Natural killer cell (primary cell): Measurements from ENCODE around the gene SPRN. TPM values are rescaled to one million over a fixed set of nuclear protein-coding genes. Genes with fewer than 3 reads are reported as not detected.

Experiments used
- ATAC-seq, 3 donors: fragments of 150-1000 bp in 2 of 3; fragments of 200-7000 bp in 1 of 3; cut with Tn5 transposase; 1 replicate in 1 of 3; 2 replicates in 2 of 3; pipeline ENCODE4 v1.10.0; 2021; ENCODE audit warnings: mild to moderate bottlenecking in 2 of 3, moderate library complexity in 2 of 3
- DNase-seq, 2 donors: peaks; one replicate each; pipeline versions ENCODE4 v3.0.0 to v3.0.0-alpha.2; 2013 to 2021; ENCODE audit warnings: mixed read lengths in 1 of 2
- H3K27ac ChIP-seq: one replicate; pipeline ENCODE4 v1.5.1; 2013; ENCODE audit warnings: mild to moderate bottlenecking, low read length
- H3K27me3 ChIP-seq: one replicate; pipeline ENCODE4 v1.6.1; 2013; ENCODE audit warnings: low read length; ENCODE audit not compliant: control insufficient read depth, insufficient read depth
- H3K36me3 ChIP-seq: one replicate; pipeline ENCODE4 v1.6.1; 2013; ENCODE audit warnings: low read length; ENCODE audit not compliant: control insufficient read depth, insufficient read depth
- H3K4me1 ChIP-seq: one replicate; pipeline ENCODE4 v1.6.1; 2013; ENCODE audit warnings: low read length; ENCODE audit not compliant: control insufficient read depth, insufficient read depth
- H3K4me3 ChIP-seq: one replicate; pipeline ENCODE4 v1.5.1; 2013; ENCODE audit warnings: low read length
- H3K9me3 ChIP-seq: one replicate; pipeline ENCODE4 v1.6.1; 2013; ENCODE audit warnings: low read length; ENCODE audit not compliant: control insufficient read depth, insufficient read depth
- H3K27ac Mint-ChIP-seq, 2 donors: one replicate each; pipeline ENCODE4 v1.8.0; 2022; ENCODE audit warnings: mild to moderate bottlenecking in 2 of 2, mixed read lengths in 2 of 2, moderate library complexity in 1 of 2
- H3K27me3 Mint-ChIP-seq, 2 donors: one replicate each; pipeline ENCODE4 v1.8.0; 2022; ENCODE audit warnings: low read depth in 2 of 2, mixed read lengths in 2 of 2
- H3K36me3 Mint-ChIP-seq: one replicate; pipeline ENCODE4 v1.8.0; 2022; ENCODE audit warnings: mixed read lengths
- H3K4me1 Mint-ChIP-seq, 2 donors: one replicate each; pipeline ENCODE4 v1.8.0; 2022; ENCODE audit warnings: mixed read lengths in 2 of 2
- H3K4me3 Mint-ChIP-seq: one replicate; pipeline ENCODE4 v1.8.0; 2022; ENCODE audit warnings: mild to moderate bottlenecking, moderate library complexity, mixed read lengths
- H3K9me3 Mint-ChIP-seq, 2 donors: one replicate each; pipeline ENCODE4 v1.8.0; 2022; ENCODE audit warnings: mixed read lengths in 2 of 2
- CTCF ChIP-seq: fragments of 200-600 bp; IDR thresholded peaks from one replicate; pipeline ENCODE4 v1.8.0; 2022; ENCODE audit warnings: antibody characterized with exemption
- WGBS: methylation state at CpG from one replicate; pipeline ENCODE4 v1.1.7; 2013; ENCODE audit warnings: missing lambda C conversion rate; ENCODE audit not compliant: insufficient coverage; 5-methylcytosine and 5-hydroxymethylcytosine counted together
- intact Hi-C: fragments of 100-400 bp; cut with micrococcal nuclease; formaldehyde crosslinking; loops from one replicate; pipeline ENCODE4 v1.14.2; 2022
- total RNA-seq, 4 donors: library from RNA; stranded (reverse); fragments of 120-200 nt in 1 of 4; gene quantifications; one replicate each; pipeline versions ENCODE4 v1.2.3 to v1.2.4, GENCODE V29; 2013 to 2022

The SPRN gene
- total RNA-seq, 3 donors from 2014 or later (not counting 1 experiment from before 2014, with no cell fraction given), result not detected

GRCh38 chr10:133422807-133423771, 1.3 kb downstream of the SPRN start:
- intact Hi-C loops, result no loop called here
- peak overlapping the region; percentile 62 for H3K4me3 Mint-ChIP-seq
- H3K4me3 ChIP-seq, result no peak overlapping the region
- H3K4me1 ChIP-seq, result peaks cover 3% of the 10 kb centered on the region
- TF ChIP-seq CTCF, result no peak
- no peaks in the 10 kb centered on the region for H3K27me3 Mint-ChIP-seq
- H3K9me3 Mint-ChIP-seq, result no peaks in the 10 kb centered on the region
- 19% methylated on average over 87 of the region's 88 CpGs for WGBS
- DNase-seq, result no peak
- H3K9me3 ChIP-seq, result no peaks in the 10 kb centered on the region
- H3K36me3 Mint-ChIP-seq, result no peaks in the 10 kb centered on the region
- peak; percentile 28 to 59 (median 46) for ATAC-seq
- H3K27ac Mint-ChIP-seq, result no peak overlapping the region
- H3K27me3 ChIP-seq, result no peaks in the 10 kb centered on the region
- H3K4me1 Mint-ChIP-seq, result peaks cover 0 to 16% of the 10 kb centered on the region in 2 donors
- no peak overlapping the region for H3K27ac ChIP-seq
- H3K36me3 ChIP-seq, result peaks cover 3% of the 10 kb centered on the region

- no peak overlapping the region for H3K4me3 ChIP-seq
- Mint-ChIP-seq H3K9me3 (no peaks in the 10 kb centered on the region), H3K27me3 (no peaks in the 10 kb centered on the region), H3K36me3 (no peaks in the 10 kb centered on the region), H3K4me1 (peaks cover 0 to 16% of the 10 kb centered on the region in 2 donors), H3K27ac (no peak overlapping the region), H3K4me3 (peak overlapping the region; percentile 21)
- no peak for TF ChIP-seq CTCF
- peaks cover 3% of the 10 kb centered on the region for H3K36me3 ChIP-seq
- DNase-seq (no peak), ATAC-seq (no peak)
- no peak overlapping the region for H3K27ac ChIP-seq
- H3K4me1 ChIP-seq, result peaks cover 3% of the 10 kb centered on the region
- no peaks in the 10 kb centered on the region for H3K27me3 ChIP-seq
- intact Hi-C loops, result no loop called here
- WGBS, result 93% methylated on average over 16 of the region's 16 CpGs
- H3K9me3 ChIP-seq, result no peaks in the 10 kb centered on the region
Measured at GRCh38 chr10:133422223-133422806, 2.1 kb downstream of the SPRN start.

GRCh38 chr10:133421336-133422222, 2.8 kb downstream of the SPRN start:
- TF ChIP-seq CTCF, result no peak
- no peak overlapping the region for H3K27ac ChIP-seq
- Mint-ChIP-seq H3K9me3 (no peaks in the 10 kb centered on the region), H3K27me3 (no peaks in the 10 kb centered on the region), H3K36me3 (no peaks in the 10 kb centered on the region), H3K4me3 (no peak overlapping the region), H3K27ac (no peak overlapping the region), H3K4me1 (peaks cover 0 to 16% of the 10 kb centered on the region in 2 donors)
- intact Hi-C loops, result no loop called here
- no peaks in the 10 kb centered on the region for H3K9me3 ChIP-seq
- WGBS, result 94% methylated on average over 16 of the region's 17 CpGs
- ATAC-seq (no peak), DNase-seq (no peak)
- no peak overlapping the region for H3K4me3 ChIP-seq
- peaks cover 3% of the 10 kb centered on the region for H3K4me1 ChIP-seq
- no peaks in the 10 kb centered on the region for H3K27me3 ChIP-seq
- peaks cover 3% of the 10 kb centered on the region for H3K36me3 ChIP-seq
